Endothelial cell of umbilical vein (primary cell): ENCODE measurements around the gene GPN3.

Experiments
- CTCF ChIP-seq, 2 donors: IDR thresholded peaks; 1 replicate in 1 of 2; 2 replicates in 1 of 2; pipeline ENCODE4 v1.5.1; 2011; ENCODE audit warnings: low read length in 2 of 2, mild to moderate bottlenecking in 2 of 2, moderate library complexity in 2 of 2, control low read depth in 1 of 2, inconsistent platforms in 1 of 2, low read depth in 1 of 2; ENCODE audit not compliant: insufficient read depth in 1 of 2; ENCODE audit errors: extremely low read depth in 1 of 2
- EZH2 ChIP-seq: IDR thresholded peaks from 2 replicates; pipeline ENCODE4 v1.6.1; 2012; ENCODE audit warnings: borderline replicate concordance, low read depth, mild to moderate bottlenecking, moderate library complexity, low read length, inconsistent platforms; ENCODE audit not compliant: severe bottlenecking
- FOS ChIP-seq: IDR thresholded peaks from 2 replicates; pipeline ENCODE4 v1.6.1; 2011; ENCODE audit warnings: mild to moderate bottlenecking, low read length, moderate library complexity, borderline replicate concordance; ENCODE audit not compliant: insufficient read depth
- JUN ChIP-seq: IDR thresholded peaks from 2 replicates; pipeline ENCODE4 v1.6.1; 2011; ENCODE audit warnings: borderline replicate concordance, low read depth; ENCODE audit not compliant: insufficient read length, insufficient read depth
- MYC ChIP-seq: IDR thresholded peaks from one replicate; pipeline ENCODE4 v1.6.1; 2011; ENCODE audit warnings: mild to moderate bottlenecking, low read depth, low read length
- POLR2A ChIP-seq: IDR thresholded peaks from 2 replicates; pipeline ENCODE4 v1.6.1; 2012; ENCODE audit warnings: low read depth, mild to moderate bottlenecking, control low read depth, low read length
- POLR2AphosphoS5 ChIP-seq: IDR thresholded peaks from 2 replicates; pipeline ENCODE4 v1.6.1; 2012; ENCODE audit warnings: low read depth, mild to moderate bottlenecking, control low read depth, low read length, moderate library complexity; ENCODE audit not compliant: insufficient read depth

GRCh38 chr12:110426406-110426805 lies 41.7 kb downstream of the GPN3 start:
- TF ChIP-seq POLR2A (no peak), CTCF (IDR thresholded peaks at IDR 0.05; ENCODE audit: extremely low read depth in 1 of 2, insufficient read depth in 1 of 2, low read depth in 1 of 2, low read length in 2 of 2) (no peak), EZH2 (no peak), POLR2AphosphoS5 (no peak), FOS (no peak), MYC (no peak), JUN (no peak)
